NCI-H2196 (cell line): Measurements from ENCODE around the gene RBM23.
A peak's percentile ranks its signal among the peaks of the same experiment; 100 is the strongest.
"Not testable (repeated sequence)": the region's sequence is repeated elsewhere in the genome, so short reads cannot be mapped to it uniquely, and the experiment has no call there.

Source experiments
- DNase-seq: peaks from one replicate; lab custom pipeline; 2025; ENCODE audit not compliant: unreplicated experiment; lab: John Stamatoyannopoulos, UW

Gene RBM23

DNA sequence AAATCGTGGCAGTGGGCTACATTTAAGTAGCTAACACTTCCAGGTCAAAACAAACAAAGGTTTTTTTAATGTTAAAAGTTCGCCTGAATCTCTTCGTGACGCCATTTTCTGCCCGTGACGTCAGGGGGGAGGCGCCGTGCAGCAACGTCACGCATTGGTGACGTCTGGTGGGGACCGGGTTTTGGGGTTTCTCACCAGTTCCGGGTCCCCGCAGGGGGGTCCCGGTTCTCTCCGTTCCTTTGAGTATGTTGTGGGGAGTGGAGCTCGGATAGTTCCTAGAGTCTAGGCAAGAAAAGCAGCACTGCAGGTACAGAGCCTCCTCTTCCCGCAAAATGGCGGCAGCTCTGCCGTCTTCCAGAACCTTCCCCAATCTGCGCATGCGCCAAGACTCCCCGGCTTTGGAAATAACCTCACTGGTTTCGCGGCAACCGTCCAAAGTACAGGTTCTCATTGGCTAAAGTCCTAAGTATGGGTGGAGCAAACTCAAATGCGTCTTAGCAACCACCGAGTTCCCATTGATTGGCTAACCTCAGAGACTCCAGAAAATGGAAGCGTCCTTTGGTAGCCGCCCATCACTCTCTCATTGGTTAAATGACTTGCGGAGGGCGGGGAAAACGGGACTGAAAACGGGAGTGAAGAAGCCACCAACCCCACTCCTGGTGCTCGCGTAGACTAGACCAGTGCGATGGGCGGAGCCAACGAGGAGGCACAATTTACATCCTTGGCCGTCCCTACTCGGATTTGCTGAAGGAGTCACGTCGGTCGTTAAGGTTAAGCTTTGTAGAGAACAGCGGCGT lies at the start of gene RBM23:
Gene RBM23, minus strand, starts transcription at position 346 of the 797 bp plus-strand sequence.
- DNase-seq = peak; percentile 100

DNA sequence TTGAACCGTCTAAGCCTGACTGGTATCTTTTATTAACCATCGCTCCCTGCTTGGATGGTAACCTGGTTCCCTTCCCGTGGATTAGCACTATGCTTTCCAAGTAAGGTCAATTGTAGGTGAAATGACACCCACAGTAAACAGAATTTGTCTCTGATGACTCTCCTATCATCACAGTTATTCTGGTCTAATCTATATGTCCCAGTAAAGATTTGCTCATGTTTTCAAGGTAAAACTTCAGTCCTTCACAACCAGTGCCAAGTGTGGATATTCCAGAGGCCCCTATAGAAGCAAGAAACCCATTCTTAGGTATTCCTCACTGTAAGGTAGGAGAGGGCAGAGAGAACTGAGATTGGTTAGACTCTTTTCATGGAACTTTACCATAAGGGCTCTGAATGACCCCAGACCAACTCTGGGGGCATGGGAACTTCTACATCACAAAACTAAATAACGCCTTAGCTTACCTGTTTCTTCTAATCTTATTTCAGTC lies 47.9 kb upstream of the RBM23 start:
- no peak for DNase-seq

DNA sequence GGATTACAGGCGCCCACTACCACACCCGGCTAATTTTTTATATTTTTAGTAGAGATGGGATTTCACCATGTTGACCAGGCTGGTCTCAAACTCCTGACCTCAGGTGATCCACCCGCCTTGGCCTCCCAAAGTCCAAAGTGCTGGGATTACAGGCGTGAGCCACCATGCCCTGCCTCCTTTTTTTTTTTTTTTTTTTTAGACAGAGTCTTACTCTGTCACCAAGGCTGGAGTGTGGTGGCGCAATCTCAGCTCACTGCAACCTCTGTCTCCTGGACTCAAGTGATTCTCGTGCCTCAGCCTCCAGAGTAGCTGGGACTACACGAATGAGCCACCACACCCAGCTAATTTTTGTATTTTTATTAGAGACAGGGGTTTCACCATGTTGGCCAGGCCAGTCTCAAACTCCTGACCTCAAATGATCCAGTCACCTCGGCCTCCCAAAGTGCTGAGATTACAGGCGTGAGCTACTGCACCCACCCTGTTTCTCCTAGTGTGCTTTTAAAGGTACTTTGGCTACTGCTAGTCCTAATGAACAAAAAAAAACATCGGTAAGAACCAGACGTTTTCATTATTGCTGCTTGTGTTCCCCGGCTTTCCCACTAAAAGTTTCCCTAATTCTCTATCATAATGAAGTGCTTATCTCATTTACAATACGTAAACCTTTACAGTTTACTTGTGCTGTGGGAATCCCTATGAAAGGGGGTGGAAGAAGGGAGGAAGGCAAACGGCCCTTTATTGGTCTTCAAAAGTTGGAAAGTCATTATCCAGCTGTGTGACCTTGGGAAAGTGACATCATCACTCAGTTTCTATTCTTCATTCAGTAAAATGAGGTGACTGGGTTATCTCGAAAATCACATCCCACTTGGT lies 47.2 kb upstream of the RBM23 start:
- not testable (repeated sequence) for DNase-seq

DNA sequence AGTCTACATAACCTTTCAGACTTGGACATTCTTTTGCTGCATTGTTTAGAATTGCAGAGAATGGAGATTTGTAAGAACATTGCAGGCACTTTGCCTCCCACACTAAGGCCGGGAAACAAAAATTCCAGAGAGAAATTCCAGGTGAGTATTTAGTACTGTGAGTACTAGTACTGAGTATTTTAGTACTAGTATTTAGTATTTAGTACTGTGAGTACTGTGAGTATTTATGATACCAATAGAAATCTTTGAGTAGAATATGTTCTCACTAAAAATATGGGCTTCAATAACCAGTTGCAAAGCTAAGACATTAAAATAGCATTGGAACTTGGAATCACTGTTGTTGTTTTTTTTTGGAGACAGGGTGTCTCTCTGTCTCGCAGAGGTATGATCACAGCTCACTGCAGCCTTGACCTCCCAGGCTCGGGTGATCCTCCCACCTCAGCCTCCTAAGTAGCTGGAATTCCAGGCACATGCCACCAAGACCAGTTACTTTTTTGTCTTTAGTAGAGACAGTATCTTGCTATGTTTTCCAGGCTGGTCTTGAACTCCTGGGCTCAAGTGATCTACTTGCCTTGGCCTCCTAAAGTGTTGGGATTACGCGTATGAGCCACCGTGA lies 43.2 kb upstream of the RBM23 start:
- no peak for DNase-seq

DNA sequence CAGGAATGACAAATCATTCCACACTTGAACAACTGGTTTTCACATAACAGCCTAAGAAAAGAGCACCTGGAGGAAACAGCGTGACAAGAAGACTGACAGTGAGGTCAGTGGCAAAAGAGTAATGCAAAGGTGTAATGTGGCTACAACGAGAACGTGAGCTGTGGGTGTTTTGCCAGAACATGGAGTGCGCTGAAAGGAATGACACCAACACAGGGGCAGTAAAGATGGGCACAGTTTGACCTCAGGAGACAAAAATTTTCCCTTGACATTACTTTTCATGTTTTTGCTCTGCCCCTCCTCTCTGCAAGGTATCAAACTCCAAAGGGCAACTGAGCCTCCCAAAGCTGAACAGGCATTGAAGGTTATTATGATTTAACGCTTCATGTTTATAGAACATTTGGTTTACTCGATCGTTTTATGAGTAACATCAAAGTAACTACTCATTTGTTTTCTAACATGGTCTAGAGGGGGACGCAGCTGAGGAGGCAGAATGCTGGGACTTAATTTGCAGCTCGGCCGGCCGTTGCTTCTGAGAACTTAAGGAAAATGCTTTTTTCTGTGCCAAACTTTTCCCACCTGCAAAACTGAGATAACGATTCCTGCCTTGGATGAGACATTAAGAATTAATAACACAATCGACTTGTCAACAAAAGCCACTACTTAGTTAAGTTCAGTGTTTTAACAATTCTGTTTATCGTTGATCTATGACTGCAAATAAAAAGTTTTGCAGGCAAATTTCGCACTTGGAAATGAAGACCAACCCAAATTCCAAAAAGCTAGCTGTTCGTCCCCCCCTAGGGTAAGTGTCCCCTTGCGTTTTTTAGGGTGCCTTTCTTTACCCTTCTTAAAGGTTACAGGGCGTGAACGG lies 37.0 kb upstream of the RBM23 start:
- DNase-seq = no peak

DNA sequence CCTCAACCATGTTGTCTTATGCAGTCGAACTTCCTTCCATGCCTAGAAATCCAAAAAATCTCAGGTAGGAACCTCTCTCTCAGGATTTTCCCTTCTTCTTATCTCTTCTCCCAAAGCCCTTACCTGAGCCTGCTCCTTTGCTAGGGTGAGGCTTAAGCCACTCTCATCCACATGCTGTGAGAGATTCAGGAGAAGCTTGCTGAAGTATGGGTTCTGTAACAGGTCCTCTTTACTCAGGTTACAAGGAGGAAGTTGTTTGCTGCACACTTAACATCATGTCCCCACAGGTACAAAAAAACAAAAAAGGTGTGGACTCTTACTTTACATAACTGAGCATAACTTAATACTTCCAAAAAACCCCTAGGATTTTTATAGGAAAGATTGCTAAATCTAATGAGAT lies 33.5 kb upstream of the RBM23 start:
- DNase-seq = no peak

DNA sequence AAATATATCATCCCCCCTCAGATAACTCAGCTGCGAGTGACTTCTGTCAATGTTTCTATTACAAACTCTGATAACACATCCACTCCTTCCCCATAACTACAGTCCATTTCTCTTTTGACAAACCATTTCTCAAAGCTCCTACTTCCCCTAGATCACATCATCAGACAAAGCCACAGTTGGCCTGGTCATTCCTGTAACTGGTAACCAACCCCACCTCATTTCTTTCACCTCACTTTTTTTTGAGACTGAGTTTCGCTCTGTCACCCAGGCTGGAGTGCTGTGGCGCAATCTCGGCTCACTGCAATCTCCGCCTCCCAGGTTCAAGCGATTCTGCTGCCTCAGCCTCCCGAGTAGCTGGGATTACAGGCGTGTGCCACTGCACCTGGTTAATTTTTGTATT lies 32.8 kb upstream of the RBM23 start:
- DNase-seq = not testable (repeated sequence)

DNA sequence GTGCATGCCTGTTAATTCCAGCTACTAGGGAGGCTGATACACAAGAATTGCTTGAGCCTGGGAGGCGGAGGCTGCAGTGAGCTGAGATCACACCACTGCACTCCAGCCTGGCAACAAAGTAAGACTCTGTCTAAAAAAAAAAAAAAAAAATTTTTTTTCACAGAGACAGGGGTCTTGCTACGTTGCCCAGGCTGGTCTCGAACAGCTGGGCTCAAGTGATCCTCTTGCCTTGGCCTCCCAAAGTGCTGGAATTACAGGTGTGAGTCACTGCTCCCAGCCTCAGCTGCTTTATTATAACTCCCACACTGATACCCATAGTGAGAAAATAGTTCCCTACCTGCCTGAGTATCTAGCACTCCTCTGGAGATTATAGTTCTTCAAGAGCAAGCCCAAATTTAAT lies 26.7 kb upstream of the RBM23 start:
- DNase-seq = no peak

DNA sequence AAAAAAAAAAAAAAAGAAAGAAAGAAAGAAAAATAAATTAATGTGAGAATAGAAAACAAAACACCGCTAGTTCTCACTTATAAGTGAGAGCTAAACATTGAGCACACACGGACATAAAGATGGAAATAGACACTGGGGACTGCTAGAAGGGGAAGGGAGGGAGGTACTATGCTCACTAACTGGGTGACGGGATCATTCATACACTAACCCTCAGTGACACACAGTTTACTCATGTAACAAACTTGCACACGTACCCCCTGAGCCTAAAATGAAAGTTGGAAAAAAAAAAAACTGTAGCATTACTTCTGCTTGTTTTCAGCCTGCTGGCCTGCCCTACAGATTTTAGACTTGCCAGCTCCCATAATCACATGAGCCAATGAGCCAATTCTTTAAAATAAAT lies 20.7 kb upstream of the RBM23 start:
- DNase-seq = no peak

DNA sequence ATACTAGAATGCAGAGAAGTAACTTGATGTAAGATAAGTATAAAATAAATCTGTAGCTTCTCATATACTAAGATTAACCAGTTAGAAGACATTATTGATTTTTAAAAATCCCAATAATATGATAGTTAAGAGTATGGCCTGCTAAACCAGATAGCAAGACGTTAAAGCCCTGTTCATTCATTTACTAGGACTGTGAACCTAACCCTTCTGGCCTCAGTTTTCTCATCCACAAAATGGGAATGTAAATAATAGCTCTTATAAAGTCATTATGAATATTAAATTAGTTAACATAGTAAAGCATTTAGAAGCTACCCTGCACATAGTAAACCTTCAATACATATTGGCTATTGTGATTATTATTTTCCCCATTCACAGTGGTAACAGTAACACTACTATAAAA lies 16.2 kb upstream of the RBM23 start:
- DNase-seq = no peak

DNA sequence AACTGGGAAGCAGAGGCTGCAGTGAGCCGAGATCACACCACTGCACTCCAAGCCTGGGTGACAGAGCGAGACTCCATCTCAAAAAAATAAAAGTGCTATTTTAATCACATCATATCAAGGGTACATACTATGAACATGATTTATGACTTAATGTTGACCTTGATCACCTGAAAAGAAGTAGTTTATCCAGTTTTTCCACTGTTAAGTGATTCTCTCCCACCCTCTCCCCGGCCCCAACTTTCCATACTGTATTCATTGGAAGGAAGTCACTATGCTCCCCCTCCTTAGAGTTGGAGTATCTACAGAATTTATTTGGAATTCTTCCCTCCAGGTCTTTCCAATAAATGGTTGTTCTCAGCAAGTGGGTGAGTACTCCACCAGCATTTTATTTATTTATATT lies 13.2 kb upstream of the RBM23 start:
- DNase-seq = no peak

DNA sequence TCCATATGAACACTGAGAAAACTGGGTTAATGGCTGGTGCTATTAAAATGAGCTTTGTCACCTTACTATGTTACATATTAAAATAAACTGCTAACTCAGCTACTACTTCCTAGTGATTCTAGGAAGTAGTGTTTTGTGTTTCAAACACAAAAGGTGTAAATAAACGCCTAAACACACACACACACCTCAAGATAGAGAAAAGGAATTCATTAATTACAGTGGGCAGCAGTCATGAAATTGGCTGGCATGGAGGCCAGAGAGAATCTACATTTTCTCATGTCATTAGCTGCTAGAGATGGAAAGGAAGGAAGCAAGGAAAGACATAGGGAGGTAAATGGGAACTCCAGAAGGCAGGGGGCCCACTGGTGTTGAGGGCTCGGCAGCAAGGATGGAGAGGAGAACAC lies 11.0 kb upstream of the RBM23 start:
- no peak for DNase-seq

DNA sequence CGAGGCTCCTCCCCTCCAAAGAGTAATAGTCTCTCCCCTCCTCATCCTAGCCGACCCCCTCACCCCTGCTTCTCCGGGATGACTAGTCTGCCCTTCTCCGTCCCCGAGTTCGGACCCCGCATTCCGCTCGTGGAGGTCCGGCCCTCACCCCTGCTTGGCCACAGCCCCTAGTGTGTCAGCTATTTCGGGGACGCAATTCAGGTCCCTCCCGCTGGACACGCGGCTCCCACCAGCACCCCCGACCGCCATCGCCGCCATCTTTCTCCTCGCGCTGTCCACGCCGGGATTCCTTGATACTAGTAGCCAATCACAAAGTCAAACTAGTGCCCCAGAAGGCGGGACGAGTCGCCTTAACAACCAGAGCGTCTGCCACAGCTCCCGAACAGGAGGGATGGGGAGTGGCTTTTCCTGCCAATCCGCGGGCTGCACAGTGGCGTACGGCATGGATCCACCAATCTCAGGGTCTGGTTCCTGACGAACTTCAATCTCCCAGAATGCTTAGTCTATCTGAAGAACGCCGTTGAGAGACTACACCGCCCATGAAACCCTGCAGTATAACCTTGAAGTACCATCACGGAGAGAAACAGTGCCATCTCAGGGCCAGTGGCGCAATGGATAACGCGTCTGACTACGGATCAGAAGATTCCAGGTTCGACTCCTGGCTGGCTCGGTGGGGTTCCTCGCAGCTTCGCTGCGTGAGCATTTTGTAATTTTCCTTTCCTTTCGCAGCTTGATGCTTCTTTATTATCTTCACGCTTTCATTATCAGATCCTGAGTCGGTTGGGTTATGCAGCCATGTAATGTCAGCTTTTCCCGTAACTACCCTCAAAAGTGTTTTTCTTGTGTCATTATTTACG lies 10.4 kb upstream of the RBM23 start, which contains the start of gene PRMT5:
Gene PRMT5, minus strand, starts transcription at position 273 of the 857 bp plus-strand sequence. Its CDS starts 15 bp downstream, at position 258.
- DNase-seq = peak; percentile 98

DNA sequence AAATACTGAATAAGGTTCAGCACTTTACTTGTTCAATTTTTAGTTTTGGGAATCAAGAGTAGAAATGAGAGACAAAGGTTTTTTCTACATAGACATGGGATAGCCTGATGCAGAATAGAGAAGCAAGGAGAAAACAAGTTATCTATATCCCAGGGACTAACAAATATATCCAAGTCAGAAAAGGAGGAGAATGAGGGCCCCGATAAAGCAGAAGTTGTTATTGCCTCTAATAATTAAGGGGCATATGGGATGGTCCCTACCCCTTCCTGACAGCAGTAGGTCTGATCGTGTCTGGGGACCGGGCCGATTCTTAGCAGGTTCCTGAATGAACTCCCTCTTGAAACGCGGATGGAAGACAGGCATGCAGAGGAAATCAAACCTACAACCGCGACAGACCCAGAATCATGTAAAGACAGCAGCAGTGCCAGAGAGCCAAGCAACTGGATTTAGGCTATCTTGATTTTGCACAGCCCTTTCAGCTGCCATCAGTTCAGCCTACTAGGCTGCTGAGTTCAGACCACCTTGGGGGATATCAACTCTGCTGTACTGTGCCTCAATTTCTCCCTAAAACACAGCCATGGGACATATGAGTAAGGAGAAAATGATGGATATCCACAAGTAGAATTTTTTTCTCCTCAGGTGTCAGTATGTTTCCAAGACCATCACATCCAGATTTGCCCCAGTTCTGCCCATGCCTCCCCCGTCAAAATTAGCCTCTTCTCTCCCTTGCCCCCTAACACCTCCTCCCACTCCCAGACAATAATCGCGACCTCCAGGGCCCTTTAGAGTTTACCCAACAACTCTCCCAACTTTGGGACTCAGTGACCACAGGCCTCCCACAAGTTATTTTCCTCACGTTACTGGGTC lies 9.5 kb upstream of the RBM23 start:
- DNase-seq = no peak

DNA sequence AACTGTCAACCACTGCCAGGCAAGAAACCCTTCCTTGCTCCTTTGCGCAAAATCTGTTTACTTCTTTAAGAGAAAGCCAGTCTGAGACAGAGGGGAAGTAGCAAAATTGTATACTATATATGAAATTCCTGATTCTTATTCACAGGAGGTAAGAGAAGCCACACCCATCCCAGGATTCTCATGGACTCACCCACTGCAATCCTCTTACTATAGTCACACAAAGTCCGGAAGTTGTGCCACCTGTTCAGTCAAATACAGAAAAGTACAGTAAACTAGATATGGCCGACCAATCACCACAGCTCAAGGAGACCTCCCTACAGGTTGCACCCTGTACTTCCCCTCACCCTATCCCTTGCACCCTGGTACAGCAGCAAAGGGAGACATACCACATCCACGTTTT lies 7.4 kb upstream of the RBM23 start:
- no peak for DNase-seq

DNA sequence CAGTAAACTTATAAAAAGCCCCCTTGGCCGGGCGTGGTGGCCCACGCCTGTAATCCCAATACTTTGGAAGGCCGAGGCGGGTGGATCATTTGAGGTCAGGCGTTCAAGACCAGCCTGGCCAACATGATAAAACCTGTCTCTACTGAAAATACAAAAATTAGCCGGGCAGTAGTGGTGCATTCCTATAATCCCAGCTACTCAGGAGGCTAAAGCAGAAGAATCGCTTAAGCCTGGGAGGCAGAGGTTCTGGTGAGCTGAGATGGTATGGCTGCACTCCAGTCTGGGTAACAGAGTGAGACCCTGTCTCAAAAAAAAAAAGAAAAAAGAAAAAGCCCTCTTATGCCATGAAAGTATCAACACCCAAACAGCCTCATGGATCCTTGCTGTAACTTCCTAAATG lies 6.6 kb upstream of the RBM23 start:
- DNase-seq = no peak

DNA sequence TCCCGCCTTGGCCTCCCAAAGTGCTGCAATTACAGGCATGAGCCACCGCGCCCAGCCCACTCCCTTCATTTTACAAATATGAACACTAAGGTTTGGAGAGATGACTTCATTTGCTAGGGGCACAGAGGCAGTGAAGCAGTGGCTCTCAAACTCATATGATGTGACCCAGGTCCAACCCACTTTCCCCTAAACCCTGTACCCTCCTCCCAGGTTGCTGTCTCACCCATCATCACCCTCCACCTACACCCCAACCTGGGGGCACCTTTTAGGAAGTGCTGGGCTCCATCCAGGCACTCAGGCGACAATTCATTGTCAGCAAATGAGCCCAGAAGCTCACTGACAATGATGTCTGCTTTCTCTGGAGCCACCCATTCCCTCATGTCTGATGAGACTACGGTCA lies 4.8 kb upstream of the RBM23 start:
- no peak for DNase-seq

DNA sequence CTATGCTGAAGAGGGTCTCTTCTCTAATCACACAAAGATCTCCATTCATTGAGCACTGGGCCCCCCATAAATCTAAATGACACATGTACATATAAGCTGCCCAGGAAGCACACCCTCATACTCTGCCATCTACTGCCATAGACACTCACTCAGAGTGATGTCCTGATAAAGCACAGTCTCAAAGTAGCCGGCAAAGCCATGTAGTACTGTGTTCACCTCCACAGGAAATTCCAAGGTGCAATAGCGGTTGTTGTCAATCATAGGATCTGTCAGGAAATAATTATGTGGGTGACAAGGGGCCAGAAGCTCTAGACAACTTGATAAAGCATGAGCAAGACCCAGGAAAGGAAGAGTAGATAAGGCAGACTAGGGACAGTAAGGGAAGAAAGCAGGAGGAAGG lies 3.3 kb upstream of the RBM23 start:
- DNase-seq = no peak

DNA sequence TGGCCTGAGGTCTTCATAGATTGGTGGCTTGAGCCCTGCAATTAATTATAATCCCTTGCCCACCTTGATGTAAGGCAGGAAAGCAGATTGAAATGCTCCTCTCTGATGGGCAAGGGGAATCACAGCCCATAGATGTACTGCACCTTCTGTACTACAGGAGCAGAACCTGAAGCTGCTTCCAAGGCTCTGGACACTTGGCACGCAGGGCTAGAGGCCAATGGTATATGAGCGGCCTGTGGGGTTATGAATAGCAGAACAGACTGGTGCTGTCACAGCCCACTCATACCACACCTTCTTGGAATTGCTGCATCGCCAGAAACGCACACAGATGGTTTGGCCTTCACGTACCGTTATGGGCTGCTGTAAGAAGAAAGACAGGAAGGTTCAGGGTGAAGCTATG lies 1.7 kb upstream of the RBM23 start:
- DNase-seq = no peak
